Vagina (tissue), 2 donors: ENCODE data around the gene USH1C.

Experiments used
- CTCF ChIP-seq, 3 experiments: fragments of 450-650 bp in 2 of 3; fragments of 200-600 bp in 1 of 3; sonication (generic) in 1 of 3; IDR thresholded peaks; one replicate each; pipeline ENCODE4 v1.5.1; 2017 to 2019; ENCODE audit warnings: antibody characterized with exemption in 3 of 3, mild to moderate bottlenecking in 2 of 3, moderate library complexity in 2 of 3
- POLR2A ChIP-seq, 2 donors: fragments of 450-650 bp; IDR thresholded peaks; one replicate each; pipeline ENCODE4 v1.6.1; 2017; ENCODE audit warnings: antibody characterized with exemption in 2 of 2, mild to moderate bottlenecking in 2 of 2, moderate library complexity in 2 of 2
- POLR2AphosphoS5 ChIP-seq, 2 donors: sonication (generic); formaldehyde crosslinking; IDR thresholded peaks; one replicate each; pipeline ENCODE4 v1.9.0; 2017; ENCODE audit warnings: antibody characterized with exemption in 2 of 2, mild to moderate bottlenecking in 2 of 2, low read depth in 1 of 2; ENCODE audit not compliant: insufficient read depth in 1 of 2

- no peak for TF ChIP-seq POLR2A (IDR thresholded peaks at IDR 0.05)
- TF ChIP-seq POLR2AphosphoS5 (IDR thresholded peaks at IDR 0.05; ENCODE audit: insufficient read depth in 1 of 2, low read depth in 1 of 2), result no peak
- no peak for TF ChIP-seq CTCF (IDR thresholded peaks at IDR 0.05)
Observed at GRCh38 chr11:17547051-17547577, 2.9 kb upstream of the USH1C start, which contains the start of gene OTOG.
